H9 (cell line): ENCODE results near the gene PHACTR1. TPM values are rescaled to one million over a fixed set of nuclear protein-coding genes. Genes with fewer than 3 reads are reported as not detected.

ENCODE experiments used
- DNase-seq: peaks from one replicate; pipeline ENCODE4 v3.0.0-alpha.2; 2017
- H2AFZ ChIP-seq: one replicate; pipeline ENCODE4 v1.6.1; 2013; ENCODE audit warnings: mild to moderate bottlenecking, low read length, control low read depth, moderate library complexity
- H2AK5ac ChIP-seq: 2 replicates; pipeline ENCODE4 v1.6.1; 2013; ENCODE audit warnings: low read length, control low read depth, mixed read lengths; ENCODE audit not compliant: insufficient read length
- H2BK120ac ChIP-seq: one replicate; pipeline ENCODE4 v1.6.1; 2013; ENCODE audit warnings: low read depth, mild to moderate bottlenecking, low read length, control low read depth, inconsistent platforms; ENCODE audit not compliant: poor library complexity, severe bottlenecking
- H2BK12ac ChIP-seq: 2 replicates; pipeline ENCODE4 v1.6.1; 2013; ENCODE audit warnings: low read length, control low read depth, mixed read lengths, low read depth; ENCODE audit not compliant: insufficient read length
- H2BK15ac ChIP-seq: 2 replicates; pipeline ENCODE4 v1.6.1; 2013; ENCODE audit warnings: low read depth, low read length, control low read depth
- H2BK20ac ChIP-seq: one replicate; pipeline ENCODE4 v1.6.1; 2013; ENCODE audit warnings: low read depth, mild to moderate bottlenecking, low read length, control low read depth, inconsistent platforms; ENCODE audit not compliant: poor library complexity, severe bottlenecking
- H2BK5ac ChIP-seq: 2 replicates; pipeline ENCODE4 v1.6.1; 2013; ENCODE audit warnings: low read length, control low read depth, mixed read lengths; ENCODE audit not compliant: insufficient read length
- H3K14ac ChIP-seq: 2 replicates; pipeline ENCODE4 v1.6.1; 2013; ENCODE audit warnings: low read length, control low read depth; ENCODE audit not compliant: insufficient read depth
- H3K18ac ChIP-seq: 2 replicates; pipeline ENCODE4 v1.6.1; 2013; ENCODE audit warnings: low read depth, mild to moderate bottlenecking, mixed read lengths, low read length, control low read depth; ENCODE audit not compliant: insufficient read length
- H3K23ac ChIP-seq: 2 replicates; pipeline ENCODE4 v1.6.1; 2013; ENCODE audit warnings: low read length, control low read depth, mixed read lengths, low read depth; ENCODE audit not compliant: insufficient read length
- H3K23me2 ChIP-seq: 2 replicates; pipeline ENCODE4 v1.6.1; 2013; ENCODE audit warnings: low read depth, mild to moderate bottlenecking, mixed read lengths, low read length, control low read depth; ENCODE audit not compliant: insufficient read length, poor library complexity, severe bottlenecking
- H3K27ac ChIP-seq: 2 replicates; pipeline ENCODE4 v1.5.1; 2013; ENCODE audit warnings: low read length, control low read depth, mixed read lengths, low read depth; ENCODE audit not compliant: insufficient read length
- H3K27me3 ChIP-seq: 2 replicates; pipeline ENCODE4 v1.6.1; 2013; ENCODE audit warnings: low read length, control low read depth, inconsistent platforms; ENCODE audit not compliant: insufficient read depth
- H3K4ac ChIP-seq: 2 replicates; pipeline ENCODE4 v1.6.1; 2013; ENCODE audit warnings: low read depth, mild to moderate bottlenecking, control low read depth, inconsistent platforms, low read length, moderate library complexity
- H3K4me1 ChIP-seq: 2 replicates; pipeline ENCODE4 v1.6.1; 2013; ENCODE audit warnings: low read length, control low read depth, inconsistent platforms; ENCODE audit not compliant: insufficient read depth
- H3K4me2 ChIP-seq: 2 replicates; pipeline ENCODE4 v1.6.1; 2013; ENCODE audit warnings: low read length, control low read depth, mixed read lengths; ENCODE audit not compliant: insufficient read length, insufficient read depth
- H3K56ac ChIP-seq: 2 replicates; pipeline ENCODE4 v1.6.1; 2013; ENCODE audit warnings: low read depth, mild to moderate bottlenecking, mixed read lengths, low read length, control low read depth; ENCODE audit not compliant: insufficient read length
- H3K79me1 ChIP-seq: 2 replicates; pipeline ENCODE4 v1.6.1; 2013; ENCODE audit warnings: low read depth, mild to moderate bottlenecking, moderate library complexity, low read length, control low read depth, inconsistent platforms; ENCODE audit not compliant: insufficient read depth, poor library complexity, severe bottlenecking
- H3K79me2 ChIP-seq: 2 replicates; pipeline ENCODE4 v1.6.1; 2013; ENCODE audit warnings: low read length, control low read depth, inconsistent platforms; ENCODE audit not compliant: insufficient read depth
- H3K9ac ChIP-seq: 2 replicates; pipeline ENCODE4 v1.6.1; 2013; ENCODE audit warnings: low read length, control low read depth, mixed read lengths; ENCODE audit not compliant: insufficient read length; ENCODE audit errors: extremely low read depth
- H3K9me3 ChIP-seq: one replicate; pipeline ENCODE4 v1.6.1; 2013; ENCODE audit warnings: low read depth, low read length, inconsistent platforms; ENCODE audit not compliant: control insufficient read depth
- H3T11ph ChIP-seq: one replicate; pipeline ENCODE4 v1.6.1; 2013; ENCODE audit warnings: mild to moderate bottlenecking, low read length, control low read depth, inconsistent platforms
- H4K20me1 ChIP-seq: one replicate; pipeline ENCODE4 v1.6.1; 2013; ENCODE audit not compliant: control insufficient read depth, insufficient read length, insufficient read depth
- H4K5ac ChIP-seq: 2 replicates; pipeline ENCODE4 v1.6.1; 2013; ENCODE audit warnings: low read depth, mild to moderate bottlenecking, mixed read lengths, low read length, control low read depth; ENCODE audit not compliant: insufficient read length
- H4K8ac ChIP-seq: replicated peaks from 2 replicates; pipeline ENCODE4 v1.6.1; 2013; ENCODE audit warnings: low read length, control low read depth, mixed read lengths, low read depth; ENCODE audit not compliant: insufficient read length
- H4K91ac ChIP-seq: 2 replicates; pipeline ENCODE4 v1.6.1; 2013; ENCODE audit warnings: low read depth, mild to moderate bottlenecking, moderate library complexity, mixed read lengths, low read length, control low read depth; ENCODE audit not compliant: insufficient read length
- H3K27ac Mint-ChIP-seq, 3 experiments: 2 replicates in 2 of 3; 3 replicates in 1 of 3; pipeline ENCODE4 v1.8.0; 2020 to 2021; ENCODE audit warnings: mixed read lengths in 3 of 3, mild to moderate bottlenecking in 1 of 3, moderate library complexity in 1 of 3
- H3K27me3 Mint-ChIP-seq: 2 replicates; pipeline ENCODE4 v1.8.0; 2021; ENCODE audit warnings: low read depth, mild to moderate bottlenecking, moderate library complexity, mixed read lengths
- H3K36me3 Mint-ChIP-seq, 3 experiments: 2 replicates in 2 of 3; 3 replicates in 1 of 3; pipeline ENCODE4 v1.8.0; 2020 to 2021; ENCODE audit warnings: low read depth in 3 of 3, mixed read lengths in 3 of 3; ENCODE audit not compliant: insufficient read depth in 1 of 3
- H3K4me1 Mint-ChIP-seq, 2 experiments: 2 replicates each; pipeline ENCODE4 v1.8.0; 2020; ENCODE audit warnings: mixed read lengths in 2 of 2
- H3K4me3 Mint-ChIP-seq, 2 experiments: 2 replicates in 1 of 2; 3 replicates in 1 of 2; pipeline ENCODE4 v1.8.0; 2020 to 2021; ENCODE audit warnings: mild to moderate bottlenecking in 2 of 2, mixed read lengths in 2 of 2, moderate library complexity in 1 of 2
- H3K9me3 Mint-ChIP-seq, 2 experiments: 2 replicates in 1 of 2; 3 replicates in 1 of 2; pipeline ENCODE4 v1.8.0; 2020; ENCODE audit warnings: mild to moderate bottlenecking in 2 of 2, mixed read lengths in 2 of 2, moderate library complexity in 1 of 2
- WGBS: extraction: QIAGEN DNeasy Blood & Tissue Kit; methylation state at CpG from one replicate; pipeline ENCODE4 v1.1.7; 2013; ENCODE audit warnings: missing lambda C conversion rate, low lambda C conversion rate, mixed read lengths; ENCODE audit not compliant: insufficient read length; ENCODE audit errors: extremely low coverage; 5-methylcytosine and 5-hydroxymethylcytosine counted together
- total RNA-seq: library from RNA; stranded (reverse); gene quantifications from 2 replicates; pipeline ENCODE4 v1.2.1, GENCODE V29; 2021
- TF ChIP-seq, protein P1 (sequence below): fragments of 200-600 bp; sonication (generic); conservative IDR thresholded peaks from 3 replicates; pipeline ENCODE4 v1.8.0; 2021; ENCODE audit warnings: antibody characterized with exemption, mild to moderate bottlenecking

PHACTR1 gene
- total RNA-seq, 1 experiment from 2014 or later: 15.9 TPM

DNA sequence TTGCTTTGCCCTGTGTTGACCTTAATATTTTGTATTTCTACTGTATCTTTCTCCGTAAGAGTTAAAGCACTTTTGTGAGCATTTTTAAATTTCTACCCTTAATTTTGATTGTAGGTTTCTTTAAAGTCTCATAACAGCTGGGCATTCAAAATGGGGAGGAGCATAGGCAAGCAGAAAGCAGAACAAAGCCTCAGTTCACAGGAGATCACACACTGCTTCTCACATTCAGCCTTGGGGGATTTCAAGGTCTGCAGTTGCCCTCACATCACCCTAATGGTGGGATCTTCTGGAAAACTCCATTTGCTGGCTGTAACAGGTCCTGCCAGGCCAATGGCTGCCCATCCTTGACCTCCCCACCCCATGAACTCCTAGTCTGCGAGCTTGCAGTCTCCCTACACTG lies 292.9 kb downstream of the PHACTR1 start:
- no peak overlapping the region for H2BK120ac ChIP-seq
- no peak overlapping the region for H3K4me3 Mint-ChIP-seq
- no peak overlapping the region for H4K8ac ChIP-seq
- no peak overlapping the region for H4K91ac ChIP-seq
- H3K9ac ChIP-seq: no peak overlapping the region
- no peak overlapping the region for H3K18ac ChIP-seq
- H3K4me1 Mint-ChIP-seq: peaks cover 31 to 32% of the 10 kb centered on the region in 2 experiments
- H2BK15ac ChIP-seq: no peak overlapping the region
- no peak overlapping the region for H3K4me2 ChIP-seq
- H3K27me3 Mint-ChIP-seq: peaks cover 41% of the 10 kb centered on the region
- TF ChIP-seq, protein P1, sequence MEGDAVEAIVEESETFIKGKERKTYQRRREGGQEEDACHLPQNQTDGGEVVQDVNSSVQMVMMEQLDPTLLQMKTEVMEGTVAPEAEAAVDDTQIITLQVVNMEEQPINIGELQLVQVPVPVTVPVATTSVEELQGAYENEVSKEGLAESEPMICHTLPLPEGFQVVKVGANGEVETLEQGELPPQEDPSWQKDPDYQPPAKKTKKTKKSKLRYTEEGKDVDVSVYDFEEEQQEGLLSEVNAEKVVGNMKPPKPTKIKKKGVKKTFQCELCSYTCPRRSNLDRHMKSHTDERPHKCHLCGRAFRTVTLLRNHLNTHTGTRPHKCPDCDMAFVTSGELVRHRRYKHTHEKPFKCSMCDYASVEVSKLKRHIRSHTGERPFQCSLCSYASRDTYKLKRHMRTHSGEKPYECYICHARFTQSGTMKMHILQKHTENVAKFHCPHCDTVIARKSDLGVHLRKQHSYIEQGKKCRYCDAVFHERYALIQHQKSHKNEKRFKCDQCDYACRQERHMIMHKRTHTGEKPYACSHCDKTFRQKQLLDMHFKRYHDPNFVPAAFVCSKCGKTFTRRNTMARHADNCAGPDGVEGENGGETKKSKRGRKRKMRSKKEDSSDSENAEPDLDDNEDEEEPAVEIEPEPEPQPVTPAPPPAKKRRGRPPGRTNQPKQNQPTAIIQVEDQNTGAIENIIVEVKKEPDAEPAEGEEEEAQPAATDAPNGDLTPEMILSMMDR: no peak
- H3K9me3 ChIP-seq: no peaks in the 10 kb centered on the region
- peaks cover 15% of the 10 kb centered on the region; the same call in 1 of the 2 replicates for H3K27me3 ChIP-seq
- no peaks in the 10 kb centered on the region for H4K20me1 ChIP-seq
- no peak overlapping the region for H3K14ac ChIP-seq
- H3K9me3 Mint-ChIP-seq: no peaks in the 10 kb centered on the region
- H3K4me1 ChIP-seq: peaks cover 3% of the 10 kb centered on the region; the same call in 1 of the 2 replicates
- H2BK20ac ChIP-seq: no peak overlapping the region
- H3K23ac ChIP-seq: no peak overlapping the region
- H3K79me2 ChIP-seq: no peaks in the 10 kb centered on the region
- DNase-seq: no peak
- H4K5ac ChIP-seq: no peak overlapping the region
- H2AFZ ChIP-seq: no peak overlapping the region
- H3T11ph ChIP-seq: no peak overlapping the region
- H2AK5ac ChIP-seq: no peak overlapping the region
- H3K36me3 Mint-ChIP-seq: no peaks in the 10 kb centered on the region
- no peak overlapping the region for H3K27ac ChIP-seq
- no CpG with 5 or more reads among the region's 2 CpGs for WGBS
- no peak overlapping the region for H3K56ac ChIP-seq
- no peak overlapping the region for H2BK12ac ChIP-seq
- no peak overlapping the region; a peak in 1 of 7 replicates for H3K27ac Mint-ChIP-seq
- H3K23me2 ChIP-seq: peaks cover 13% of the 10 kb centered on the region
- no peaks in the 10 kb centered on the region for H3K79me1 ChIP-seq
- no peak overlapping the region for H3K4ac ChIP-seq
- no peak overlapping the region for H2BK5ac ChIP-seq
